ENCODE results near the gene MED8.

- no peak for TF ChIP-seq CTCF (conservative IDR thresholded peaks at IDR 0.05 in 1 of 2, IDR thresholded peaks at IDR 0.05 in 1 of 2; ENCODE audit: low read depth in 1 of 2, low read length in 2 of 2)
- TF ChIP-seq EZH2 (IDR thresholded peaks at IDR 0.05; ENCODE audit: low read length, missing control alignments), result no peak
Measured at GRCh38 chr1:43438953-43439581, 49.5 kb upstream of the MED8 start.
